Fibroblast of pulmonary artery (primary cell): ENCODE data around the gene C22orf15.

Experiments used
- DNase-seq: peaks from one replicate; pipeline ENCODE4 v3.0.0-alpha.2; 2010; ENCODE audit warnings: low read depth
- H3K4me3 ChIP-seq: replicated peaks from 2 replicates; pipeline ENCODE4 v1.5.1; 2011; ENCODE audit warnings: low read depth, mild to moderate bottlenecking, control low read depth, low read length, moderate library complexity
- TF ChIP-seq, protein P1 (sequence below): IDR thresholded peaks from 2 replicates; pipeline ENCODE4 v1.5.1; 2011; ENCODE audit warnings: mild to moderate bottlenecking, control low read depth, low read length, inconsistent platforms; ENCODE audit errors: missing control alignments

C22orf15 gene

GRCh38 chr22:23779083-23779482, 16.3 kb downstream of the C22orf15 start:
- no peak overlapping the region for H3K4me3 ChIP-seq
- no peak for DNase-seq
- TF ChIP-seq, protein P1, sequence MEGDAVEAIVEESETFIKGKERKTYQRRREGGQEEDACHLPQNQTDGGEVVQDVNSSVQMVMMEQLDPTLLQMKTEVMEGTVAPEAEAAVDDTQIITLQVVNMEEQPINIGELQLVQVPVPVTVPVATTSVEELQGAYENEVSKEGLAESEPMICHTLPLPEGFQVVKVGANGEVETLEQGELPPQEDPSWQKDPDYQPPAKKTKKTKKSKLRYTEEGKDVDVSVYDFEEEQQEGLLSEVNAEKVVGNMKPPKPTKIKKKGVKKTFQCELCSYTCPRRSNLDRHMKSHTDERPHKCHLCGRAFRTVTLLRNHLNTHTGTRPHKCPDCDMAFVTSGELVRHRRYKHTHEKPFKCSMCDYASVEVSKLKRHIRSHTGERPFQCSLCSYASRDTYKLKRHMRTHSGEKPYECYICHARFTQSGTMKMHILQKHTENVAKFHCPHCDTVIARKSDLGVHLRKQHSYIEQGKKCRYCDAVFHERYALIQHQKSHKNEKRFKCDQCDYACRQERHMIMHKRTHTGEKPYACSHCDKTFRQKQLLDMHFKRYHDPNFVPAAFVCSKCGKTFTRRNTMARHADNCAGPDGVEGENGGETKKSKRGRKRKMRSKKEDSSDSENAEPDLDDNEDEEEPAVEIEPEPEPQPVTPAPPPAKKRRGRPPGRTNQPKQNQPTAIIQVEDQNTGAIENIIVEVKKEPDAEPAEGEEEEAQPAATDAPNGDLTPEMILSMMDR, result no peak

DNA sequence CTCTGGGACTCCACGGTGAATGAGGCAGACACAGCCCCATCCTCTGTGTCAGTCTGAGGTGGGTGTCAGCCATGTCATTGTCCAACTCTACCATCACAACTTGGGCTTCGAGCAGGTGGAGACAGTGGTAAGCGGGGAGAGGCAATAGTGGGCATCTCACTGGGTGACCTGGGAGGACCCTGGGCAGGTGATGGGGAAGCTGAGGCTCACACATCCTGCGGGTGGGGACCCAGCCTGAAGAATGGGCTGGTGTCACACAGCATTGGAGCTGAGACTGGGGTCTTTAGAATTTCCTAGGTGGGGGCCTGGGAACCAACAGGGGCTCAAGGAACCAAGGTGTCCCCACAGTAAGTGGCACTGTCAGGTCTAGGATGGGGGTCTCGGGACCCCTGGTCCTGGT, 16.9 kb downstream of the C22orf15 start:
- no peak overlapping the region for H3K4me3 ChIP-seq
- TF ChIP-seq, protein P1, result no peak
- DNase-seq, result no peak

DNA sequence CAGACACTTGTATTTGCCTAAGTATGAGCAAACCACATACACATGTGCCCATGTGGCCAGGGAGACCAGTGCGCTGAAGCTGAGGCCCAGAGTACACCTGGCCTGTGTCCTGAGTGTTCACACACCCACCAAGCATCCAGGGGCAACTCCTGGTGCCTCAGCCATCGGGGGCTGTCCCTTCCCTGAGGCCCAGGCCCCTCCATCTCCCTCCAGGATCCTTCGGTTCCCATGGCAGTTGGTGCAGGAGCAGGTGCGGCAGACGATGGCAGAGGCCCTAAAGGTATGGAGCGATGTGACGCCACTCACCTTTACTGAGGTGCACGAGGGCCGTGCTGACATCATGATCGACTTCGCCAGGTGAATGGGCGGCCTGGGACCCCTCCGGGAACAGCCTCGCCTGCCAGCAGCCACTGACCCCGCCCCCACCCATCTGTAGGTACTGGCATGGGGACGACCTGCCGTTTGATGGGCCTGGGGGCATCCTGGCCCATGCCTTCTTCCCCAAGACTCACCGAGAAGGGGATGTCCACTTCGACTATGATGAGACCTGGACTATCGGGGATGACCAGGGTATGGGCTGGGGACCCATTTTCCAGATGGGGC, 17.5 kb downstream of the C22orf15 start:
- H3K4me3 ChIP-seq, result no peak overlapping the region
- DNase-seq, result no peak
- TF ChIP-seq, protein P1, result no peak

DNA sequence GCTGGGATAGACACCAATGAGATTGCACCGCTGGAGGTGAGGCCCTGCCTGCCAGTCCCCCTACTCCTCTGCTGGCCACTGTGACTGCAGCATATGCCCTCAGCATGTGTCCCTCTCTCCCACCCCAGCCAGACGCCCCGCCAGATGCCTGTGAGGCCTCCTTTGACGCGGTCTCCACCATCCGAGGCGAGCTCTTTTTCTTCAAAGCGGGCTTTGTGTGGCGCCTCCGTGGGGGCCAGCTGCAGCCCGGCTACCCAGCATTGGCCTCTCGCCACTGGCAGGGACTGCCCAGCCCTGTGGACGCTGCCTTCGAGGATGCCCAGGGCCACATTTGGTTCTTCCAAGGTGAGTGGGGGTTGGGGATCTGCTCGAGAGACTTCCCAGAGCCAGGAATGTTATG, 18.3 kb downstream of the C22orf15 start:
- no peak overlapping the region for H3K4me3 ChIP-seq
- DNase-seq, result no peak
- TF ChIP-seq, protein P1, result no peak

- no peak for DNase-seq
- TF ChIP-seq, protein P1, result no peak
- H3K4me3 ChIP-seq, result no peak overlapping the region
These were observed 18.9 kb downstream of the C22orf15 start for GRCh38 chr22:23781511-23782183.

DNA sequence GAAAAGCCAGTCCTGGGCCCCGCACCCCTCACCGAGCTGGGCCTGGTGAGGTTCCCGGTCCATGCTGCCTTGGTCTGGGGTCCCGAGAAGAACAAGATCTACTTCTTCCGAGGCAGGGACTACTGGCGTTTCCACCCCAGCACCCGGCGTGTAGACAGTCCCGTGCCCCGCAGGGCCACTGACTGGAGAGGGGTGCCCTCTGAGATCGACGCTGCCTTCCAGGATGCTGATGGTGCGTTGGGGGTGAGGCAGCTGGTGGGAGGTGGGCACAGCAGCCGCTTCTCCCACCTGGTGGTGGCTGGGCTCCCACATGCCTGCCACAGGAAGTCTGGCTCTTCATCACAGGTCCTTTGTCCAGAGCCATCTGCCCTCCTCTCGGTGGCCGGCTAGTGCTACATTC, 19.5 kb downstream of the C22orf15 start:
- DNase-seq, result no peak
- H3K4me3 ChIP-seq, result no peak overlapping the region
- TF ChIP-seq, protein P1, result no peak

GRCh38 chr22:23782703-23783102, 19.9 kb downstream of the C22orf15 start:
- no peak overlapping the region for H3K4me3 ChIP-seq
- TF ChIP-seq, protein P1, result no peak
- no peak for DNase-seq
